ENCODE measurements around the gene MDFIC.
"Not testable (repeated sequence)": the region's sequence is repeated elsewhere in the genome, so short reads cannot be mapped to it uniquely, and the experiment has no call there.

The MDFIC gene

GRCh38 chr7:114922026-114922651 is at the start of gene MDFIC:
TSS of gene MDFIC (plus strand) at chr7:114922094. CDS start at chr7:114923034, 940 bp downstream.
- peak; percentile 68 for DNase-seq

DNA sequence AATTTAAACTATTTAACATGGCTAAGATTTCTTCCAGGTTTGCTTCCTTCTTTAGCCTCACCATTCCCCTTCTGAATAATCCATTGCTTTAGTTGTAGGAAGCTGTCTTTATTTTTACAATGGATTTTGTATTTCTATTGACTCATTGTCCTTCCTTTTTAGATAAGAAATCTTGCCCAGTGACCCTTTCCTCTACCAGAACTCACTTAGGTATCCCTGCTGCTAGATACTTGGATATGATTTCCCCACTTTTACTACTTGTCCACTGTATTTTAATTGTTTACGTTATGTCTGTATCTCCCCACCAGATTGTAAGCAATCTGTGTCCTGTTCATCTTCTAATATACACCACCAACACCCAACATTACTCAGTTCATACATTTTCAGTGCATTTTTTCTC is 47.7 kb upstream of the MDFIC start:
- no peak for DNase-seq

DNA sequence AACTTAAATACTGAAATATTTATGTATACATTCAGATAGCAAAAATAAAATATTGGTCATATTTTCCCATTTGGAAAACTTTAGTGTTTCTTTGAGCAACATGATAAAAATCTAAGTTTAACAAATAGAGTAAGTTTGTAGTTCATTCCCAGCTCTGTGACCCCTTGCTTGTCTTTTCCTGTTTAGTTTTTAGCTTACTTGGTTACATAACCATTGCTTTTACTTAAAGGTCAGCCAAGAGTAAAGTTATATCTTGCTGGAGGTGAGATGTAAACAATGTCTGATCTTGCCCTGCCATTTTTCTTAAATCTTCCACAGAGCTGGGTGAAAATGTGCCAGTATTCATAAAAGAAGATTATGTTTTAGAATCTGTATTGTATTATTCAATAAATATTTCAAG is 46.7 kb upstream of the MDFIC start:
- no peak for DNase-seq

DNA sequence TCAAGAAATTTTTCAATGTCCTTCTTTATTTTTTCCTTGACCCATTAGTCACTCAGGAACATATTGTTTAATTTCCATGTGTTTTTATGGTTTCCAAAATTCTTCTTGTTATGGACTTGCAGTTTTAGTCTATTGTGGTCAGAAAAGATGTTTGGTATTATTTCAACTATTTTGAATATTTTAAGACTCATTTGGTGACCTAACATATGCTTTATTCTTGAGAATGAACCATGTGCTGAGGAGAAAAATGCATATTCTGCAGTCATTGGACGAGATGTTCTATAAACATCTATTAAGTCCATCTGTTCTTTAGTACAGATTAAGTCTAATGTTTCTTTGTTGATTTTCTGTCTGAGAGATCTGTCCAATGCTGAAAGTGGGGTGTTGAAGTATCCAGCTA is 42.3 kb upstream of the MDFIC start:
- no peak for DNase-seq

DNA sequence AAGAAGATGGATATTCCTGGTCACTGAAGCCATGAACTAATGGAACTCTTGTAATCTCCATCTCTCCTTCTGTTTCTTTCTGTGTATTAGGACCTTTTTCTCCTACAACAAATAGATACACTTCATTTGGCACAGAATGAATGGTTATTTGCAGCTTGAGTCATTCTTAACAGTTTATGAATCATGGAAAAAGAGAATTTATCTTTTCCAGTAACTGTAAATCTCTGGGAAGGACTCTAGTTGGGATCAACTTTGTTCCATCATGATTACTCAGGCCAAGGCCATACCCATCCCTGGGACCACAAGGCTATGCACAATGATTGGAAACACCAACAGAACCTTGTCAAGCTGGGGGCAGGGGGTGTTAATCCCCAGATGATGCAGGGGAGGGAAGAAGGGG is 36.1 kb upstream of the MDFIC start:
- no peak for DNase-seq

- DNase-seq, result no peak
Observed at GRCh38 chr7:114886241-114886640, 35.7 kb upstream of the MDFIC start.

- DNase-seq, result not testable (repeated sequence)
Observed at GRCh38 chr7:114889116-114889515, 32.8 kb upstream of the MDFIC start.

DNA sequence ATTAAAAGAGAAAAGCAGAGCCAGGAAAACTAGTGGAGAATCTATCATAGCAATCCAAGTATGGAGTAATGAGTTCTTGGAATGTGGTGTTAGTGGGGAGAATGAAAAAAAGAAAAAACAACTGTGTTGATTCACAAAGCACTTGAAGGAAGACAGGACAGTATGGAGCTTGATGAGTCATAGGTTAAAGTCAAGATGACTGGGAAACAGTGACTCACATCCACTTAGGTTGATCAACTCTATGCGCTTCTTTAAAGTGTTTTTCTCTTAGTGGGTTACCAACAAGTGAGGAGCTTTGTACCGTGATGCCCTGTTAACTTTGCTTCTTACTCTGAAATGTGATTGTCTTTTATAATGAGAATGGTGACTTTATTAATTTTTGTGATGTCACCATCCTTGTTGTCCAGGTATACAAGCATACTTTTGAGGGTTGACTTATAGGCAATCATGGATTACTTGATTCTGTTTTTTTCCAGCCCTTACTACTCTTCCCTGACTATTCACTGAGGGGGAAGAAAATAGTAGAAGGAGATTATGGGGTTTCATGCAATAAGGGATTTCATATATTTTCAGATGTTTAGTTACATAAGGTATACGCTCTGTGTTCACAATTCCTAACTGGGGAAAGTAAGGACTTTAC is 32.1 kb upstream of the MDFIC start:
- no peak for DNase-seq

DNA sequence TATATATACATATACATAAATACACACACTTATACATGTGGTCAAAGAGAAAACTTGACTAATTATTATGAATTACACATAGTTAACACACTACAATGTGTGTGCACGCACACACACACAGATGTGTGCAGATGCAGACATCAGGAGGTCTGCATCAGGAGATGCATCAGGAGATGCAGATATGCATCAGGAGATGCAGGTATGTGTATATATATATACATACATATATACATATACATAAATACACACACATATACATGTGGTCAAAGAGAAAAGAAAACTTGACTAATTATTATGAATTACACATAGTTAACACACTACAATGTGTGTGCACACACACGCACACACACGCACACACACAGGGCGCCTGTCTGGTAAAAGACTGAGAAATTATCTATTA is 31.3 kb upstream of the MDFIC start:
- no peak for DNase-seq

GRCh38 chr7:114900127-114900526 is 21.8 kb upstream of the MDFIC start:
- DNase-seq, result no peak

- DNase-seq, result no peak
Observed at GRCh38 chr7:114901771-114902170, 20.1 kb upstream of the MDFIC start.

DNA sequence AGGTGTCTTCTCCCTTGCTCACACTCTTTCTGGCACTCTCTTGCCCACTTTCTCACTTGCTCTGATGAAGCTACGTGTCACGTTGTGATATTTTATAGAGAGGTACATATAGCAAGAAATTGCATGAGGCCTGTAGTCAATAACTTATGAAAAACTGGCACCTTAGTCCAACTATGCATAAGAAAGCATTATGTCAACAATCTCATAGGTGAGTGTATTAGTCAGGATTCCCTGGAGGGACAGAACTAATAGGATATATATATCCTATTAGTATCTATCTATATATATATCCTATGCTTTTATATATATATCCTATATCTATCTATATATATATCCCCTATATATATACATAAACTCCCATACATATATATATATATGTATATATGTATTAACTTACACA is 18.8 kb upstream of the MDFIC start:
- no peak for DNase-seq

GRCh38 chr7:114910787-114911186 is 11.1 kb upstream of the MDFIC start:
- no peak for DNase-seq

- DNase-seq, result no peak
Observed at GRCh38 chr7:114911411-114911810, 10.5 kb upstream of the MDFIC start.

DNA sequence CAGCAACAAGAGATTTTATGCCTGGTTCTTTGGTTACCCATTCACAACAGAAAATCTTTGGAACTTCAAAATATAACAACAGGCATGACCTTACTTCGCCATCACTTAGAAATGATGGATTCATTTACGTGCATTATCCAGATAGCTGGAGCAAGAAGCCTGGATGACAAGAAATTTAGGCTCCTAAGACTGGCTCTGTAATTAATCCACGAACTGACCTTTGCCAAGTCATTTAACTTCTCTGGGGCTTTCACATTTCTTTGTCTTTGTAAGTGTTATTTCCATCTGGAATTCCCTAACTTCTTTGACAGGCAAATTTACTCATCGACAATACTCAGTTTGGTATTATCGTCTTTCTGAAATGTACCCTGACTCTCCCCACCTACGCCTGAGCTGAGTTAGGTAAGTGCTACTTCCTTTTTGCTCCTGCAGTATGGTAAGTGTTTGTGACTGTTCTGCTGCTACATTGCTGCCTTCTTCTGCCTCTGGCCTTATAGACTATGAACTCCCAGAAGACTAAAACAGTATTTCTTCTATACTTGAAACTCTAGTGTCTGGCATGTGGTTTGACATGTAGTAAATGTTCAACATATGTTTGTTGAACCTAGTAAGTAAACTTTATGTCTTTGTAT is 5.5 kb upstream of the MDFIC start:
- DNase-seq, result no peak

GRCh38 chr7:114917211-114917839 is 4.6 kb upstream of the MDFIC start:
- no peak for DNase-seq

GRCh38 chr7:114919587-114919986 is 2.3 kb upstream of the MDFIC start:
- DNase-seq, result no peak

- no peak for DNase-seq
Observed at GRCh38 chr7:114921631-114922025, 266 bp upstream of the MDFIC start.

DNA sequence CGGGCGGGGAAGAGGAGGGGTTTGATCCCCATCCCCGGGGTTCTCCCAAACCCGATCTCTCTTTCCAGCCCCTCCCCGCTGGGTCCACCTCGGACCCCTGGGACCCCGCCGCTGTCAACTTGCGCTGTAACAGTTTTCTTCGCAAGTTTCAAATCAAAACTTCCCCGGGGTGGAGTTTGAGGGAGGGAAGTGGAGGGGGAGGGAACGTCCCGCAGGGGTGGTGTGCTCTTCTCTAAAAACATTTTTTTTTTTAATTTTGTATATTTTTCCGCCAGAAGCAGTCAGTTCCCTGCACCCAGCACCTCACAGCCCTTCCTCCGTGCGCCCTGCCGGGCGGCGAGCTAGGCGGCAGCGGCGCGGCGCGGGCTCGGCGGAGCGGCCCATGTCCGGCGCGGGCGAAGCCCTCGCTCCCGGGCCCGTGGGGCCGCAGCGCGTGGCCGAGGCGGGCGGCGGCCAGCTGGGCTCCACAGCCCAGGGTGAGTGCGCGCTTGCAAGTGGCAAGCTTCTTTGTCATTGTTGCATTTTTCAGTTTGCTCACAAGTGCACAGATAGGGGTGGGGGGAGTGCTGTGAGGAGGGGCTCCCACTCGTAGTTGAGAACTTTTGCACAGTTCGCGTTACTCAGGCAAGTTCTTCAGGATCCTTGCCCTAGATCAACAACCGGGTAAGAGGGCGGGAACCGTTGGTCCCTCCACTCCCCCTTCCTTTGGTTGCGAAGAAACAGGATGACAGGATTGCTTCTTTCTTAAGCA is 933 bp downstream of the MDFIC start:
- peak; percentile 73 for DNase-seq

GRCh38 chr7:114923403-114923713 is 1.5 kb downstream of the MDFIC start:
- no peak for DNase-seq

DNA sequence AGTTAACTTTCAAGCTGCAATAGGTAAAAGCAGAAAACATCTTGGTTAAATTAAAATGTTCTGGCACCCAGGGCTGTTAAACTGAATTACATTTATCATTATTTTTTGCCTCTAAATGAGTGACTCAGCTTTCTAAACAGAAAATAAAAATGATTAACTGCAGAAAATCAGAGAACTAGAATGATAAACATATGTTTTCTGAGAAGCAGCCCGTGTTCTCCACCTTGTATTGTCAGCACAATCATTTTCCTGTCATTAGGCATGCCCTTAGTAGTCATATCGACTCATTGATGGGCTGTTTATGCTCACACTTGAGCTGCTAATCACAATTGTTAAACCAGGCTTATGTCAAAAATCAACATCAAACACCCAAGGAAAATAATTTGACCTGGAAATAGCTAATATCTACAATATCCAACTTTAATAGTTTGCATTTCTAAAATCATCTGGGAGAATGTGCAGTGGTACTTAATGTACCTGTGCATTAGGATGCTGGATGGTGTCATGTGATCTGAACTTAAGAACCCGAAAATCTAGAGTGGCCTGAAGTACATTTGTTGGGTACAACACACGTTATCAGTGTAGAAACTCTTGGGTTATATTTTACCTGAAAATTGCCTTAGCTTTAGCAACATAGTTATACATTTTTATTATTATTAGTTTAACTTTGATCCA is 2.3 kb downstream of the MDFIC start:
- peak; percentile 59 for DNase-seq

DNA sequence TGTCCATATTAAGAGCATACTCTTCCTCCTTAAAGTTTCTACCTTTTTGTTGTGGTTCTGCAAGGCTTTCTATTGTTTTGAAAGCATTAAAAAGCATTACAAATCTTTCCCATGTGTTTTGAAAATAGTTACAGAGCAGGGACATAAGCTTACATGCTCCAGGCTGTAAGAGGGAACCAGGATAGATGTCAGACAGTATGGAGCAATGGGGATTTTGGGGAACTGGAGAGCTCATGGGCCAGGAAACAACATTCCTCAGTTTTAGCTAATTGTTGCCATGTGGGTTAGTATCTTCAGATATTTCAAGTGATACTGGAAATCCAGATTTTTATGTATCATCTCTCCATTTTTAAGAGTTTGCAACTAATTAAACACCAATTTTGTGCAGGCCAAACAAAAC is 3.5 kb downstream of the MDFIC start:
- DNase-seq, result no peak

DNA sequence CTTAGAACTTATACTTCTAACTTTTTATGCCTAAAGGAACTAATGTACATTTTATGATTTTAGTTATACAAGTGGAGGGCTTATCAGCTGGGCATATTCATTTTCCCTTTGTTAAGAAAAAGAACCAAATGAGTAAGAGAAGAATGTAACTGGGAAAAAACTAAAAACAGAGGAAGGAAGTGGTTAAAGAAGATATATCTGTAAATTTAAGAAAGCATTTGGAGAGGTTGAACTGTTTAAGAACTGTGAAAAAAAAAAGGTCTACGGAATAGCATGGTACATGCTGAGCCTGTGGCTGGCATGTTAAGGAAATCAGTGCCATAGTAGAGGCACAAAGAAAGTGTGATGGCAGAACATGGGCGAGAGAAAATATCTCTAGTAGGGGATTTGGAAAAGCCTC is 6.2 kb downstream of the MDFIC start:
- DNase-seq, result no peak

Measured in RPMI8226 (cell line).